Activated B cell treated with CpG ODN at 0.5 μM for 24 hours (primary cell): Measurements from ENCODE around the gene FYN. TPM values are rescaled to one million over a fixed set of nuclear protein-coding genes. Genes with fewer than 3 reads are reported as not detected.

Source experiments
- ATAC-seq: fragments of 200-7000 bp; cut with Tn5 transposase; one replicate; pipeline ENCODE4 v1.10.0; 2021; ENCODE audit warnings: low read depth, mild to moderate bottlenecking, moderate library complexity
- CTCF ChIA-PET: fragments of 350-600 bp; sonication (Branson Sonifier 250); formaldehyde crosslinking; loops from one replicate; lab custom pipeline; 2021; ENCODE audit warnings: antibody characterized with exemption; lab: Charles Lee
- POLR2A ChIA-PET: fragments of 350-600 bp; sonication (Branson Sonifier 250); formaldehyde crosslinking; loops from one replicate; lab custom pipeline; 2021; ENCODE audit warnings: antibody characterized with exemption; lab: Charles Lee
- DNase-seq: peaks from one replicate; pipeline ENCODE4 v3.0.0; 2022
- H3K27ac Mint-ChIP-seq: one replicate; pipeline ENCODE4 v1.8.0; 2020; ENCODE audit warnings: mixed read lengths
- H3K27me3 Mint-ChIP-seq: one replicate; pipeline ENCODE4 v1.8.0; 2021; ENCODE audit warnings: mixed read lengths
- H3K36me3 Mint-ChIP-seq: one replicate; pipeline ENCODE4 v1.8.0; 2021; ENCODE audit warnings: low read depth, mixed read lengths
- H3K4me1 Mint-ChIP-seq: one replicate; pipeline ENCODE4 v1.8.0; 2021; ENCODE audit warnings: mixed read lengths
- H3K4me3 Mint-ChIP-seq: one replicate; pipeline ENCODE4 v1.8.0; 2020; ENCODE audit warnings: mild to moderate bottlenecking, mixed read lengths
- H3K9me3 Mint-ChIP-seq: one replicate; pipeline ENCODE4 v1.8.0; 2020; ENCODE audit warnings: mixed read lengths
- intact Hi-C: fragments of 100-400 bp; cut with micrococcal nuclease; formaldehyde crosslinking; loops from one replicate; pipeline ENCODE4 v1.15.1; 2024
- total RNA-seq: library from RNA; stranded (reverse); gene quantifications from 2 replicates; pipeline ENCODE4 v1.2.3, GENCODE V29; 2022
- TF ChIP-seq, protein P1 (sequence below): fragments of 200-600 bp; IDR thresholded peaks from one replicate; pipeline ENCODE4 v1.8.0; 2022; ENCODE audit warnings: antibody characterized with exemption, mild to moderate bottlenecking

FYN gene
- total RNA-seq, 1 donor from 2014 or later = 64.7 TPM

DNA sequence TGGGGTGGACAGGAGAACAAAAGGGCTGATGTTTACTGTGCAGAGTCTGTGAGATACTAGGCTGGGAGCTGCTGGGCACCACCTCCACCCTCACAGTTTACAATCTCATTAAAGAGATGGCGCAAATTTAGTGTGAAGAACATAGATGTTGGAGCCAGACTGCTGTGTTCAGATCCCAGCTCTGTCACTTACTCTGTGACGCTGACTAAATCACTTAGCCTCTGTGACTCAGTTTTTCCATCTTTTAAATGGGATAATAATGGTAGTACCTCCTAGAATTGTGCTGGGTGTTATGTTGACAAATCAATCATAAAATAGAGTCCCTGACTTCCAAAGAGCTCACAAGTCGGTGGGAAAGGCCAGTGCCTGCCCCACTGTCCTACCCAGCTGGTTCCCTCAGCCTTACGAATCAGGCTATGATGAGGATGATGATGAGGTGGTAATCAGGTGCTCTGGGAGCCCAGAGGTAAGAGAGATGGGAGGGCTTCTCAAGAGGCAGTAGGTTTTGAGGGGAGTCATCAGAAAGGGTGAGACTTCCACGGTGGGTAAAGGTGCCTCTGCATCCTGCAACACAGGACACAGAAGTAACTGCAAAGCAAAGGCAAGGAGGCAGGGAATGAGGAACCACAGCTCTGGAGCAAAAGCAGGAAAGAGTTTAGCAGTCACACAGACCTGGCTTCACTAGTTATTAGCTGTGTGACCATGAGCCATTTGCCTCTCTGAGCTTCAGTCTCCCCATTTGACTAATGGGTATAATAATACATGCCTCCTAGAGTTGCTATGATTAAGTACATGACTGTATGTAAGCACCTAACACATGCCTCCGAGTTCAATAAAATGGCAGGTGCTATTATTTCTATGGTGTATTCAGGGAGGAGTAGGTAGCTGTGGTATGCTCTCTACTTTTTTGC is 8.9 kb downstream of the FYN start:
- Mint-ChIP-seq H3K4me3 (no peak overlapping the region), H3K27ac (no peak overlapping the region), H3K9me3 (no peaks in the 10 kb centered on the region), H3K27me3 (no peaks in the 10 kb centered on the region), H3K36me3 (no peaks in the 10 kb centered on the region), H3K4me1 (peaks cover 12% of the 10 kb centered on the region)
- ChIA-PET CTCF (interaction anchor here (1.2 kb wide), 1 partner anchor 9 kb away, joined by 4 read pairs; the partner anchor contains the start of gene FYN), POLR2A (no interaction called here)
- no peak for ATAC-seq
- intact Hi-C loops = no loop called here
- DNase-seq = no peak
- TF ChIP-seq, protein P1, sequence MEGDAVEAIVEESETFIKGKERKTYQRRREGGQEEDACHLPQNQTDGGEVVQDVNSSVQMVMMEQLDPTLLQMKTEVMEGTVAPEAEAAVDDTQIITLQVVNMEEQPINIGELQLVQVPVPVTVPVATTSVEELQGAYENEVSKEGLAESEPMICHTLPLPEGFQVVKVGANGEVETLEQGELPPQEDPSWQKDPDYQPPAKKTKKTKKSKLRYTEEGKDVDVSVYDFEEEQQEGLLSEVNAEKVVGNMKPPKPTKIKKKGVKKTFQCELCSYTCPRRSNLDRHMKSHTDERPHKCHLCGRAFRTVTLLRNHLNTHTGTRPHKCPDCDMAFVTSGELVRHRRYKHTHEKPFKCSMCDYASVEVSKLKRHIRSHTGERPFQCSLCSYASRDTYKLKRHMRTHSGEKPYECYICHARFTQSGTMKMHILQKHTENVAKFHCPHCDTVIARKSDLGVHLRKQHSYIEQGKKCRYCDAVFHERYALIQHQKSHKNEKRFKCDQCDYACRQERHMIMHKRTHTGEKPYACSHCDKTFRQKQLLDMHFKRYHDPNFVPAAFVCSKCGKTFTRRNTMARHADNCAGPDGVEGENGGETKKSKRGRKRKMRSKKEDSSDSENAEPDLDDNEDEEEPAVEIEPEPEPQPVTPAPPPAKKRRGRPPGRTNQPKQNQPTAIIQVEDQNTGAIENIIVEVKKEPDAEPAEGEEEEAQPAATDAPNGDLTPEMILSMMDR = no peak

DNA sequence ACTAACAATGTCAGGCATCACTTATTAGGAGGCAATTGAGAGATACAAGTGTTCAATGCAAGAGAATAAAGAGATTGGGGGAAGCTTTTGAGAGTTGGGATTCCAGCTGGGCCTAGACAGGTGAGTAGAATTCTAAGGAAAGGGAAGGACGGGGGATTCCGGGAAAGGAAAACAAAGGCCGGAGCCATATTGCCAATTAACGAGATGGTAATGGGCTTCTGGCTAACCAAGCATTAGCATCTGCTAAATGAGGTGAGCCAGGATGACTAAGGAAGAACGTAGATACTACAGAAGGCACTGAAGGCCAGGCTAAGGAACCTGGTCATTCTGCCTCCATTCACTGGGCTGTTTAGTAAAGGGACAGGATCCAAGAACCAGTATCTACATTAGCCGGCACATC is 10.5 kb downstream of the FYN start:
- no peak overlapping the region for H3K27ac Mint-ChIP-seq
- DNase-seq (no peak), ATAC-seq (no peak)
- ChIA-PET POLR2A (no interaction called here), CTCF (no interaction called here)
- no peaks in the 10 kb centered on the region for H3K27me3 Mint-ChIP-seq
- no peak overlapping the region for H3K4me3 Mint-ChIP-seq
- no peaks in the 10 kb centered on the region for H3K9me3 Mint-ChIP-seq
- TF ChIP-seq, protein P1 = no peak
- peaks cover 18% of the 10 kb centered on the region for H3K4me1 Mint-ChIP-seq
- intact Hi-C loops = no loop called here
- no peaks in the 10 kb centered on the region for H3K36me3 Mint-ChIP-seq

DNA sequence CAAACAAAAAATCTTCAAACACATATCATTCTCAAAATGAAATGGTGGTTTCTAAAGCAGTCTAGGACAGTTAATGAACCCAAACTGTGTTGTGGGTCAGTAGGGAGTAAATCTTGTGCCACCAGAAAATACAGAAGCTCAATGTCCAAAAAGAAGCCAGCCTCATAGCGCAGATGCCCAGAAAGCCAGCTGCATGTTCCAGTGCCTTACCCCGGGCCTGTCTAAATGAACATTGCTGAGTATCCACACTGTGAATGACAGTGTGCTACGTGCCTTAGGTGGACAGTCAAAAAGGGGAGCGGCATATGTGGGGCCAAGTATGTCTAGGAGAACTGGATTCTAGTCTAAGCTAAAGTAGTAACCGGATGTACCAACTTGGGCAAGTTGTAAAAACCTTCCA is 10.9 kb downstream of the FYN start:
- Mint-ChIP-seq H3K27me3 (no peaks in the 10 kb centered on the region), H3K4me3 (no peak overlapping the region), H3K27ac (no peak overlapping the region), H3K4me1 (peaks cover 21% of the 10 kb centered on the region), H3K36me3 (no peaks in the 10 kb centered on the region), H3K9me3 (no peaks in the 10 kb centered on the region)
- DNase-seq = no peak
- ChIA-PET POLR2A (no interaction called here), CTCF (no interaction called here)
- no peak for ATAC-seq
- intact Hi-C loops = no loop called here
- TF ChIP-seq, protein P1 = no peak

DNA sequence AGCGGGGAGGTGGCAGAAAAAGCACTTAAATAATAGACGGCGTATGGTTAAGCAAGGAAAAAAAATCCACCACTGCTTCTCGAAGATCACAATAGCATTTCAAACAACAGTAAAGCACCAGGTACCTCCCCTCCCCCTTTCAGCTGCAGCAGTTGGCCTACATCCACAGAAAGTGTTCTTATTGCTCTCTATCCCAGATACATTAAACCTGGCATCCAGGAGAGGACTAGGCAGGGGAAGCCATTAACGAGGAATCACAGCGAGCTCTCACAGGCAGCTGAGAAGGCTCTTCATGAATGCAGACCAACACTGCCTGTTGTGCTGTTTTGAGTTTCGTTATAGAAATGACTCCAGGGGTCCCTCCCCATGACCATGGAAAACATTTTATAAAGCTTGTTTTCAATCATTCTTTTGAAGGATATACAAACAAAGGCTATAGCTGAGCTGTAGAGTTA is 11.8 kb downstream of the FYN start:
- CTCF ChIA-PET = no interaction called here
- DNase-seq = no peak
- Mint-ChIP-seq H3K9me3 (no peaks in the 10 kb centered on the region), H3K4me1 (peaks cover 27% of the 10 kb centered on the region), H3K4me3 (no peak overlapping the region), H3K36me3 (no peaks in the 10 kb centered on the region), H3K27ac (no peak overlapping the region), H3K27me3 (no peaks in the 10 kb centered on the region)
- intact Hi-C loops = no loop called here
- no peak for ATAC-seq
- POLR2A ChIA-PET = no interaction called here
- TF ChIP-seq, protein P1 = no peak

DNA sequence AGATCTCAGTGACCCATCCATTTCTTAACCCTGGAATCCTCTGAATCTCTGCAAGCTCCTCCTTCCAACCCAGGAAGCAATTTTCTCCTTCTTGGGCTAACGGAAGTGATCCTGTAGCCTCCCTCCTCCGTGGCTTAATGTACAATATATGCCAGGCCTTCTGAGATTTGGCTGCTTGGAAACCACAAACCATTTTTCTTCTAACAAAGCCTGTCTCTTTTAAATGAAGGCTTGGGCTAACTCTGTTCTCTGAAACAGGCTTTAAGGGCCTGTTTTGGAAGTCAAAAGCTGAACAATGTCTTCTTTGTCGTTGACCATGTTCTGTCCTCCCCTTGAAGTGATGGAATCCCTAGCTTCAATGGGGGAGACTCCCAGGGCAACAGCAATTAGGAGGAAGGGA is 14.9 kb downstream of the FYN start:
- ChIA-PET CTCF (no interaction called here), POLR2A (interaction anchor here (0.6 kb wide), 1 partner anchor 12 kb away, joined by 3 read pairs; no protein-coding TSS in a partner anchor)
- DNase-seq (no peak), ATAC-seq (no peak)
- H3K9me3 Mint-ChIP-seq = no peaks in the 10 kb centered on the region
- no peaks in the 10 kb centered on the region for H3K36me3 Mint-ChIP-seq
- TF ChIP-seq, protein P1 = no peak
- H3K4me1 Mint-ChIP-seq = peaks cover 17% of the 10 kb centered on the region
- no peak overlapping the region for H3K4me3 Mint-ChIP-seq
- intact Hi-C loops = no loop called here
- H3K27me3 Mint-ChIP-seq = no peaks in the 10 kb centered on the region
- H3K27ac Mint-ChIP-seq = no peak overlapping the region
